Measurements from ENCODE around the gene LYSMD4. TPM values are rescaled to one million over a fixed set of nuclear protein-coding genes. Genes with fewer than 3 reads are reported as not detected.

Gene LYSMD4
- total RNA-seq, 2 experiments from 2014 or later = 7.0 to 7.7 TPM

Other genes starting within 250 kb of the LYSMD4 start
- gene MEF2A, start 167.5 kb downstream of the LYSMD4 start, total RNA-seq = 10 to 100 TPM; 21.9 to 23.4 TPM